H1 (cell line): ENCODE measurements around the gene POLE. TPM values are rescaled to one million over a fixed set of nuclear protein-coding genes. Genes with fewer than 3 reads are reported as not detected.

Experiments
- CTCF ChIA-PET: fragments of 300-600 bp; sonication (Branson Sonifier 250); formaldehyde crosslinking; loops from one replicate; lab custom pipeline; 2021; ENCODE audit not compliant: partially characterized antibody; lab: Charles Lee
- POLR2A ChIA-PET: fragments of 300-600 bp; sonication (Branson Sonifier 250); formaldehyde crosslinking; loops from one replicate; lab custom pipeline; 2021; ENCODE audit warnings: inconsistent platforms; ENCODE audit not compliant: partially characterized antibody; lab: Charles Lee
- DNase-seq, 2 experiments: peaks; one replicate each; pipeline versions ENCODE4 v3.0.0 to v3.0.0-alpha.2; 2010 to 2022; ENCODE audit warnings: low spot score in 2 of 2, low read depth in 1 of 2, mixed read lengths in 1 of 2
- FAIRE-seq: peaks from 2 replicates; lab custom pipeline; 2011; peaks lifted over from hg19 to GRCh38; lab: Jason Lieb, UNC
- H2AFZ ChIP-seq: 2 replicates; pipeline ENCODE4 v1.8.1; 2012; ENCODE audit warnings: low read length, inconsistent platforms
- H2AK5ac ChIP-seq: 2 replicates; pipeline ENCODE4 v1.6.1; 2013; ENCODE audit warnings: low read depth, low read length
- H2BK120ac ChIP-seq: replicated peaks from 2 replicates; pipeline ENCODE3; 2013; ENCODE audit warnings: low read depth, low read length, inconsistent platforms
- H2BK12ac ChIP-seq: 2 replicates; pipeline ENCODE4 v1.6.1; 2013; ENCODE audit warnings: low read depth, low read length
- H2BK15ac ChIP-seq: 2 replicates; pipeline ENCODE4 v1.6.1; 2013; ENCODE audit warnings: low read length
- H2BK20ac ChIP-seq: 2 replicates; pipeline ENCODE4 v1.6.1; 2013; ENCODE audit warnings: low read length
- H2BK5ac ChIP-seq: 2 replicates; pipeline ENCODE4 v1.6.1; 2013; ENCODE audit warnings: low read depth, low read length
- H3K14ac ChIP-seq: 2 replicates; pipeline ENCODE4 v1.6.1; 2013; ENCODE audit warnings: inconsistent platforms; ENCODE audit not compliant: insufficient read length
- H3K18ac ChIP-seq: 2 replicates; pipeline ENCODE4 v1.6.1; 2013; ENCODE audit warnings: low read length; ENCODE audit errors: extremely low read depth
- H3K23ac ChIP-seq: 2 replicates; pipeline ENCODE4 v1.6.1; 2013; ENCODE audit warnings: inconsistent platforms; ENCODE audit not compliant: insufficient read length
- H3K23me2 ChIP-seq: 2 replicates; pipeline ENCODE4 v1.6.1; 2013; ENCODE audit warnings: low read depth, low read length
- H3K27ac ChIP-seq: 2 replicates; pipeline ENCODE4 v1.6.1; 2011; ENCODE audit warnings: low read depth, low read length, inconsistent platforms
- H3K27me3 ChIP-seq, 4 experiments: replicated peaks in 1 of 4; 1 replicate in 1 of 4; 2 replicates in 3 of 4; pipeline versions ENCODE4 v1.6.1 to v1.8.1; 2011 to 2013; ENCODE audit warnings: low read length in 3 of 4, mild to moderate bottlenecking in 3 of 4, inconsistent platforms in 2 of 4, mixed read lengths in 2 of 4, moderate library complexity in 1 of 4; ENCODE audit not compliant: control insufficient read depth in 3 of 4, insufficient read depth in 3 of 4; ENCODE audit errors: extremely low read depth in 1 of 4
- H3K36me3 ChIP-seq, 4 experiments: 2 replicates each; pipeline versions ENCODE4 v1.6.1 to v1.8.1; 2011 to 2013; ENCODE audit warnings: mild to moderate bottlenecking in 4 of 4, low read length in 3 of 4, moderate library complexity in 2 of 4, control low read depth in 1 of 4, inconsistent platforms in 1 of 4; ENCODE audit not compliant: insufficient read depth in 4 of 4, control insufficient read depth in 2 of 4
- H3K4ac ChIP-seq: replicated peaks from 2 replicates; pipeline ENCODE3; 2013; ENCODE audit warnings: low read length, low read depth, mixed read lengths, inconsistent platforms; ENCODE audit not compliant: insufficient read length
- H3K4me1 ChIP-seq, 4 experiments: replicated peaks in 1 of 4; 1 replicate in 1 of 4; 2 replicates in 3 of 4; pipeline versions ENCODE4 v1.6.1 to v1.8.1; 2011 to 2013; ENCODE audit warnings: low read length in 3 of 4, inconsistent platforms in 2 of 4, mixed read lengths in 1 of 4; ENCODE audit not compliant: insufficient read depth in 4 of 4, control insufficient read depth in 3 of 4
- H3K4me2 ChIP-seq, 2 experiments: 2 replicates each; pipeline versions ENCODE4 v1.6.1 to v1.8.1; 2011 to 2013; ENCODE audit warnings: low read depth in 2 of 2, low read length in 2 of 2, control low read depth in 1 of 2, inconsistent platforms in 1 of 2, mild to moderate bottlenecking in 1 of 2; ENCODE audit not compliant: insufficient read depth in 1 of 2
- H3K4me3 ChIP-seq, 4 experiments: fragments of 200-600, 300-600 bp in 1 of 4; sonication (generic), shearing (Covaris generic), sonication (Bioruptor Twin) in 1 of 4; 2 replicates each; pipeline versions ENCODE4 v1.5.1 to v1.8.1; 2011 to 2016; ENCODE audit warnings: low read length in 4 of 4, low read depth in 3 of 4, control low read depth in 2 of 4, inconsistent platforms in 2 of 4, mild to moderate bottlenecking in 2 of 4, mixed read lengths in 1 of 4, moderate library complexity in 1 of 4; ENCODE audit not compliant: insufficient read depth in 2 of 4; ENCODE audit errors: extremely low read depth in 1 of 4
- H3K56ac ChIP-seq: replicated peaks from 2 replicates; pipeline ENCODE3; 2013; ENCODE audit warnings: low read depth, mild to moderate bottlenecking, mixed read lengths, low read length, inconsistent platforms; ENCODE audit not compliant: insufficient read length
- H3K79me1 ChIP-seq: 2 replicates; pipeline ENCODE4 v1.6.1; 2013; ENCODE audit warnings: low read depth, low read length, control low read depth
- H3K79me2 ChIP-seq, 2 experiments: 2 replicates each; pipeline versions ENCODE4 v1.6.1 to v1.8.1; 2012 to 2013; ENCODE audit warnings: low read length in 2 of 2, mild to moderate bottlenecking in 2 of 2, inconsistent platforms in 1 of 2; ENCODE audit not compliant: insufficient read depth in 2 of 2, control insufficient read depth in 1 of 2
- H3K9ac ChIP-seq, 4 experiments: replicated peaks in 1 of 4; 1 replicate in 1 of 4; 2 replicates in 3 of 4; pipeline versions ENCODE4 v1.6.1 to v1.8.1; 2011 to 2013; ENCODE audit warnings: low read depth in 3 of 4, low read length in 3 of 4, control low read depth in 2 of 4, mild to moderate bottlenecking in 2 of 4, moderate library complexity in 2 of 4, inconsistent platforms in 1 of 4; ENCODE audit errors: extremely low read depth in 1 of 4
- H3K9me3 ChIP-seq, 2 experiments: 2 replicates each; pipeline versions ENCODE4 v1.6.1 to v1.8.1; 2012 to 2013; ENCODE audit warnings: mild to moderate bottlenecking in 2 of 2, moderate library complexity in 2 of 2, control low read depth in 1 of 2, inconsistent platforms in 1 of 2, low read depth in 1 of 2, low read length in 1 of 2, mixed read lengths in 1 of 2; ENCODE audit not compliant: insufficient read depth in 2 of 2
- H4K20me1 ChIP-seq, 2 experiments: replicated peaks in 1 of 2; 2 replicates each; pipeline versions ENCODE3 to v1.8.1; 2011 to 2013; ENCODE audit warnings: inconsistent platforms in 2 of 2, low read length in 2 of 2, mild to moderate bottlenecking in 1 of 2; ENCODE audit not compliant: insufficient read depth in 2 of 2, control insufficient read depth in 1 of 2
- H4K5ac ChIP-seq: 2 replicates; pipeline ENCODE4 v1.6.1; 2013; ENCODE audit warnings: low read length, low read depth, mixed read lengths, inconsistent platforms; ENCODE audit not compliant: insufficient read length
- H4K8ac ChIP-seq: 2 replicates; pipeline ENCODE4 v1.8.0; 2013; ENCODE audit warnings: mild to moderate bottlenecking, moderate library complexity, low read length, inconsistent platforms; ENCODE audit not compliant: insufficient read depth; ENCODE audit errors: extremely low read depth
- H4K91ac ChIP-seq: replicated peaks from 2 replicates; pipeline ENCODE3; 2013; ENCODE audit warnings: low read length, mixed read lengths, inconsistent platforms; ENCODE audit not compliant: insufficient read length
- BACH1 ChIP-seq: IDR thresholded peaks from 2 replicates; pipeline ENCODE4 v1.6.1; 2012; ENCODE audit warnings: low read length, improper control_type of control experiment
- EZH2 ChIP-seq: fragments of 200-600 bp; sonication (generic); IDR thresholded peaks from 2 replicates; pipeline ENCODE4 v1.7.1; 2012; ENCODE audit warnings: low read depth, mild to moderate bottlenecking, moderate library complexity, low read length, inconsistent platforms; ENCODE audit not compliant: severe bottlenecking
- FOSL1 ChIP-seq: IDR thresholded peaks from 2 replicates; pipeline ENCODE4 v1.6.1; 2011; ENCODE audit warnings: mild to moderate bottlenecking, low read depth, low read length, moderate library complexity; ENCODE audit not compliant: insufficient read depth
- JUN ChIP-seq: IDR thresholded peaks from 2 replicates; pipeline ENCODE4 v1.6.1; 2011; ENCODE audit warnings: low read depth, mild to moderate bottlenecking, improper control_type of control experiment, low read length
- SP2 ChIP-seq: IDR thresholded peaks from 2 replicates; pipeline ENCODE4 v1.6.1; 2012; ENCODE audit warnings: mild to moderate bottlenecking, low read length, inconsistent platforms
- TCF12 ChIP-seq: IDR thresholded peaks from 2 replicates; pipeline ENCODE4 v1.6.1; 2011; ENCODE audit warnings: low read depth, mild to moderate bottlenecking, low read length
- TEAD4 ChIP-seq: IDR thresholded peaks from 2 replicates; pipeline ENCODE4 v1.6.1; 2012; ENCODE audit warnings: low read depth, low read length, inconsistent platforms, mixed read lengths
- WGBS, 2 experiments: shearing (Covaris generic) in 1 of 2; methylation state at CpG; one replicate each; pipeline versions ENCODE4 v1.1.6 to v1.1.7; 2013 to 2015; ENCODE audit warnings: low lambda C conversion rate in 2 of 2, mixed read lengths in 2 of 2, inconsistent platforms in 1 of 2, low coverage in 1 of 2, missing lambda C conversion rate in 1 of 2; ENCODE audit not compliant: insufficient replicate concordance in 2 of 2, insufficient coverage in 1 of 2, insufficient read length in 1 of 2; ENCODE audit errors: extremely low coverage in 1 of 2, missing lambda C conversion rate in 1 of 2; 5-methylcytosine and 5-hydroxymethylcytosine counted together
- polyA plus RNA-seq, 7 experiments: library from polyadenylated mRNA; depleted of rRNA in 3 of 7; stranded (reverse) in 5 of 7; unstranded in 2 of 7; fragments of >200 nt in 5 of 7; fragments of 200-250 nt in 2 of 7; gene quantifications; 1 replicate in 5 of 7; 2 replicates in 1 of 7; 4 replicates in 1 of 7; pipeline versions ENCODE4 v1.2.1 to v1.2.3, GENCODE V29; 2011 to 2013; ENCODE audit warnings: missing spikeins in 2 of 7, mixed read lengths in 2 of 7
- total RNA-seq: library from RNA; stranded (reverse); fragmentation: NEBNext Ultra II Directional; extraction: Animal tissue kit (Norgen Biotek cat#: 25700); gene quantifications from 2 replicates; pipeline ENCODE4 v1.2.1, GENCODE V29; 2021
- TF ChIP-seq, protein P1 (sequence below): IDR thresholded peaks from 2 replicates; pipeline ENCODE4 v1.6.1; 2012; ENCODE audit warnings: inconsistent platforms
- TF ChIP-seq, protein P2 (sequence below): IDR thresholded peaks from 2 replicates; pipeline ENCODE4 v1.6.1; 2012; ENCODE audit warnings: inconsistent platforms
- TF ChIP-seq, protein P3 (sequence below): IDR thresholded peaks from 2 replicates; pipeline ENCODE4 v1.6.1; 2011; ENCODE audit warnings: low read depth, mild to moderate bottlenecking, low read length; ENCODE audit not compliant: insufficient read depth

POLE gene
- total and polyA plus RNA-seq, 2 of the 8 experiments (the other 6 are each of a cell fraction or from before 2014, with no cell fraction given): 59.7 to 115 TPM

DNA sequence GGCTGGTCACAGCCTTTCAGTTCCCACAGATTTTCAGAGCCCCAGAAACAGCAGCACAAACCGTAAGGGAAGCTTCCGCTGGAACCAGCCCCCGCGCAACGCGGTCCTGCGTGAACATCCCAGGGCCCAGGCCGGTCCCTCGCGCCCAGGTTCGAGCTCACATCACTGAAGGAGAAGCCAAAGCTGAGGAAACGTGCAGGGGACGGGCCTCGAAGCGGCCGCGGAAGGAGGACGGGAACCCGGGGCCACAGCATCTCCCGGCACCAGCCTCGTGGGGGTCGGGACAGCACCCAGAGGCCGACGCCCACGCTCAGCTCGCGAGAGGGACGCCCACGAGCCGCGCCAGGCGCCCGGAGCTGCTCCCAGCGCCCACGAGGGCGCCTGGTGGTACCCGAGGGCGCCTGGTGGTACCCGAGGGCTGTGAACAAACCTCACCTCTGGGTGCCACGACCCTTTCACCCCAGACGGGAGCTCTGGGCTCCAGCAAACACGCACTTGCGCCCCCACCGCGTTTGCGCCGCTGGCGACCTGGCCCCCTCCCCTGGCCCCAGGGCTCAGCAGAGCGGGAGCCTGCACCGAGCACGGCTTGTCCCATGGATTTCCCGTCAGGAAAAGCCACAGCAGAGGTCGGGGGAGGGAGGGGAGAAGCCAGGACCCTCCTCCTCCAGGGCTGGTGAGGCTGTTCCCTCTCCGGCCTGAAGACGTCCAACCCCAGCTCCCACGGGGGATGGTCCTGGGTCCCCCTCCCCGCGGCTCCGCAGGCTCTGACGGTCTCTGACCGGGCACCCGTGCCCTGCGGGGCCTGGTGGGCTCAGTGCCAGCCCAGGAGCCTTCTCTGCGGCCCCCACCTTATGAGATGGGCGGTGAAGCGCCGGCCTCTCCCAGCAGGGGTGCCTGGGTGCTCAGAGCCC is 83.6 kb downstream of the POLE start:
- peaks cover 12 to 79% (median 58%) of the 10 kb centered on the region in 4 experiments for H3K27me3 ChIP-seq
- H3K79me2 ChIP-seq: no peaks in the 10 kb centered on the region
- H3K79me1 ChIP-seq: no peaks in the 10 kb centered on the region
- H3K18ac ChIP-seq: no peak overlapping the region
- H2AFZ ChIP-seq: no peak overlapping the region
- H2AK5ac ChIP-seq: no peak overlapping the region
- H3K23ac ChIP-seq: no peak overlapping the region
- H3K4me1 ChIP-seq: peaks cover 0 to 6% (median 2%) of the 10 kb centered on the region in 4 experiments; a peak in 4 of 7 replicates
- ChIA-PET POLR2A (interaction anchor here (0.5 to 1.7 kb wide), 5 partner anchors 11 to 215 kb away, joined by 3 to 5 read pairs (median 3); no protein-coding TSS in a partner anchor), CTCF (interaction anchor here (1.0 to 6.1 kb wide), 8 partner anchors 9 to 193 kb away, joined by 3 to 41 read pairs (median 6); partner anchors contain the start of gene P2RX2)
- no peaks in the 10 kb centered on the region for H3K36me3 ChIP-seq
- no peak overlapping the region for H4K91ac ChIP-seq
- H3K56ac ChIP-seq: no peak overlapping the region
- peaks cover 0 to 3% of the 10 kb centered on the region in 2 experiments for H4K20me1 ChIP-seq
- peaks cover 4% of the 10 kb centered on the region; the same call in 1 of the 2 replicates for H3K23me2 ChIP-seq
- no peak overlapping the region for H2BK5ac ChIP-seq
- H2BK20ac ChIP-seq: no peak overlapping the region
- H3K9ac ChIP-seq: no peak overlapping the region
- H4K8ac ChIP-seq: no peak overlapping the region
- no peak overlapping the region for H3K27ac ChIP-seq
- no peak overlapping the region for H3K4ac ChIP-seq
- no peak overlapping the region for H2BK15ac ChIP-seq
- H3K4me2 ChIP-seq: no peak overlapping the region
- H2BK120ac ChIP-seq: no peak overlapping the region
- DNase-seq (no peak), FAIRE-seq (no peak)
- 87% methylated on average over 57 of the region's 67 CpGs; no CpG with 5 or more reads in 1 of the 2 experiments for WGBS, 2 experiments
- no peak overlapping the region for H2BK12ac ChIP-seq
- H4K5ac ChIP-seq: no peak overlapping the region
- H3K14ac ChIP-seq: no peak overlapping the region
- H3K9me3 ChIP-seq: no peaks in the 10 kb centered on the region
- no peak overlapping the region for H3K4me3 ChIP-seq
- TF ChIP-seq TEAD4 (no peak), EZH2 (no peak), BACH1 (no peak), TCF12 (no peak), JUN (no peak), FOSL1 (no peak), SP2 (no peak)
- TF ChIP-seq, protein P1, sequence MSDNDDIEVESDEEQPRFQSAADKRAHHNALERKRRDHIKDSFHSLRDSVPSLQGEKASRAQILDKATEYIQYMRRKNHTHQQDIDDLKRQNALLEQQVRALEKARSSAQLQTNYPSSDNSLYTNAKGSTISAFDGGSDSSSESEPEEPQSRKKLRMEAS: no peak
- TF ChIP-seq, protein P2, sequence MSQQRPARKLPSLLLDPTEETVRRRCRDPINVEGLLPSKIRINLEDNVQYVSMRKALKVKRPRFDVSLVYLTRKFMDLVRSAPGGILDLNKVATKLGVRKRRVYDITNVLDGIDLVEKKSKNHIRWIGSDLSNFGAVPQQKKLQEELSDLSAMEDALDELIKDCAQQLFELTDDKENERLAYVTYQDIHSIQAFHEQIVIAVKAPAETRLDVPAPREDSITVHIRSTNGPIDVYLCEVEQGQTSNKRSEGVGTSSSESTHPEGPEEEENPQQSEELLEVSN: no peak
- TF ChIP-seq, protein P3, sequence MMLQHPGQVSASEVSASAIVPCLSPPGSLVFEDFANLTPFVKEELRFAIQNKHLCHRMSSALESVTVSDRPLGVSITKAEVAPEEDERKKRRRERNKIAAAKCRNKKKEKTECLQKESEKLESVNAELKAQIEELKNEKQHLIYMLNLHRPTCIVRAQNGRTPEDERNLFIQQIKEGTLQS: no peak
